Activated CD4-positive, alpha-beta T cell treated with anti-CD3 and anti-CD28 coated beads, Interleukin-2, amount 10 ng/mL, durations not matched to agents 24 days and 14 days (primary cell): ENCODE data around the gene GRB7. TPM values are rescaled to one million over a fixed set of nuclear protein-coding genes. Genes with fewer than 3 reads are reported as not detected.

ENCODE experiments used
- DNase-seq: peaks from one replicate; pipeline ENCODE4 v3.0.0; 2022
- H3K27ac Mint-ChIP-seq: one replicate; pipeline ENCODE4 v1.8.0; 2022; ENCODE audit warnings: mild to moderate bottlenecking, mixed read lengths
- H3K27me3 Mint-ChIP-seq: one replicate; pipeline ENCODE4 v1.8.0; 2022; ENCODE audit warnings: mixed read lengths
- H3K36me3 Mint-ChIP-seq: one replicate; pipeline ENCODE4 v1.8.0; 2022; ENCODE audit warnings: low read depth, mild to moderate bottlenecking, mixed read lengths
- H3K4me1 Mint-ChIP-seq: one replicate; pipeline ENCODE4 v1.8.0; 2021; ENCODE audit warnings: mixed read lengths
- H3K4me3 Mint-ChIP-seq: one replicate; pipeline ENCODE4 v1.8.0; 2022; ENCODE audit warnings: mild to moderate bottlenecking, moderate library complexity, mixed read lengths
- H3K9me3 Mint-ChIP-seq: one replicate; pipeline ENCODE4 v1.8.0; 2021; ENCODE audit warnings: mixed read lengths
- intact Hi-C: fragments of 100-400 bp; cut with micrococcal nuclease; formaldehyde crosslinking; loops from one replicate; pipeline ENCODE4 v1.15.1; 2023
- total RNA-seq: library from RNA; stranded (reverse); gene quantifications from 2 replicates; pipeline ENCODE4 v1.2.3, GENCODE V29; 2022

The GRB7 gene
- total RNA-seq, 1 donor from 2014 or later = 0.30 TPM

DNA sequence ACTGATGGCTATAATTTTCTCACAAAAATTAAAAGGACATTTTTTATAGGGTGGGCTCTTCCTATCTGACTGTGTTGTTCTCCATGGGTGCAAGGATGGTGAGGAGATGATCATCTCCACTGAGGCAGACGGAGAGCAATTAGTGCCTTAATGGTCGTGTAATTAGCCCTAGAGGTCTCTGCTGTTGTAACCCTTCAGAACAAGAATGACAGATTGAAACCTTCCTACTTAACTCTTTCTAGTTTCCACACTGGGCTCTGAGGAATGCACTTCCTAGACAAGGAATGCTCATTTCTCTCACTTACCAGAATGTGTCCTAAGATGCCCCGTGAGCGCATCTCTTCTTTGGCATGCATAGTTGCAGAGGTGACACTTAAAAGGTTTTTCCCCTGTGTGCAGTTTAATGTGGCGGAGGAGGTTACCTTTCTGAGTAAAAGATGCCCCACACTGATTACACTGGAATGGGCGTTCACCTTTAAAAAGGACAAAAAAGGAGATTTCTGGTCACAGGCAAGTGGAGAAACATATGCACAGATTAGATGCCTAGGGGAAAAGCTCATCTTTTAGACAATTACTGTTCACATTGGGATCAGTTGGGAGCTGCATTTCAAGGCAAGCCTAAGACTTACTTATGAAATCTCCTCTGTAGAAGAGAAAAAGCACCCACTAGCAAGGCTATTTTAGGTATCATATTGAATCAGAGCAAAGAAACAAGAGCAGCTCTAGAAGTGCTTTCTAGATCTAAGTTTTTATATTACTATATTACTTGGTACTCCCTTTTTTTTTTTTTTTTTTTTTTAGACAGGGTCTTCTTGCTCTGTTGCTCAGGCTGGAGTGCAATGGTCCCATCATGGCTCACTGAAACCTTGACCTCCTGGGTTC is 53.6 kb downstream of the GRB7 start:
- Mint-ChIP-seq H3K4me1 (peaks cover 40% of the 10 kb centered on the region), H3K27ac (peak overlapping the region; percentile 73), H3K27me3 (no peaks in the 10 kb centered on the region), H3K36me3 (peaks cover 34% of the 10 kb centered on the region), H3K9me3 (peaks cover 2% of the 10 kb centered on the region), H3K4me3 (peak overlapping the region; percentile 67)
- DNase-seq = peak; percentile 84
- intact Hi-C loops = loop anchor here (1.0 to 5.0 kb wide), 4 partner anchors 21 to 136 kb away; partner anchors contain the start of genes LRRC3C and ORMDL3

DNA sequence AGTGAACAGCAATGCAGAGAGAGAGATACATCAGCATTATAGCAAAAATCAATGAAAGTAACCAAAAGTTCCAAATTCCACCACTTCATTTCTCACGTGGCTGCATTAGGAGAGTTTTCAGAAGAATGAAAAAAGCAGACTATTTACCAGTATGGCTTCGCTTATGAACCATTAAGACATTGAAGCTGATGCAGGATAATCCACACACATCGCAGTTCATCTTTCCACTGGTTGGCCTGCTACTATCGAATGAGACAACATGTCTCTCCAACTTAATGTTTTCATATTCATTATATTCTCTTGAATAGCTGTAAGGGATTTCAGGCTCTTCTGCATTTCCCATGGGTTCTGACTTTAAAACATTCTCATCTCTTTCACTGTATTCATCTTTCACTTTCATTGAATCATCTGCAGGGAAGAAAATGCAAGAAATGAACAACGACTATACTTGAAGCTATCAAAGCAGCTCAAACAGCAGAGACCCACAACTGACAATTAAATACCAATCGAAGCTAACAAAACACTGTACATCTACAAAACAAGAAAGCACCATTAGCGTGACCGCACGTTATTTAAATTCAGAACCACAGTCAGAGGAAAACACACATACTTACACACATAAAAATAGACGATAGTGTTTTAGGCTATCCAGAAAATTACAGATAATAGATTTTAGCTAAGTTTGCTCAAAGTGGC is 54.9 kb downstream of the GRB7 start:
- intact Hi-C loops = loop anchor here (1.0 to 5.0 kb wide), 3 partner anchors 8 to 135 kb away; partner anchors contain the start of genes LRRC3C and ORMDL3
- Mint-ChIP-seq H3K27ac (peak overlapping the region; percentile 79), H3K4me3 (peak overlapping the region; percentile 76), H3K4me1 (peaks cover 43% of the 10 kb centered on the region), H3K27me3 (no peaks in the 10 kb centered on the region), H3K36me3 (peaks cover 26% of the 10 kb centered on the region), H3K9me3 (peaks cover 3% of the 10 kb centered on the region)
- DNase-seq = peak; percentile 57

DNA sequence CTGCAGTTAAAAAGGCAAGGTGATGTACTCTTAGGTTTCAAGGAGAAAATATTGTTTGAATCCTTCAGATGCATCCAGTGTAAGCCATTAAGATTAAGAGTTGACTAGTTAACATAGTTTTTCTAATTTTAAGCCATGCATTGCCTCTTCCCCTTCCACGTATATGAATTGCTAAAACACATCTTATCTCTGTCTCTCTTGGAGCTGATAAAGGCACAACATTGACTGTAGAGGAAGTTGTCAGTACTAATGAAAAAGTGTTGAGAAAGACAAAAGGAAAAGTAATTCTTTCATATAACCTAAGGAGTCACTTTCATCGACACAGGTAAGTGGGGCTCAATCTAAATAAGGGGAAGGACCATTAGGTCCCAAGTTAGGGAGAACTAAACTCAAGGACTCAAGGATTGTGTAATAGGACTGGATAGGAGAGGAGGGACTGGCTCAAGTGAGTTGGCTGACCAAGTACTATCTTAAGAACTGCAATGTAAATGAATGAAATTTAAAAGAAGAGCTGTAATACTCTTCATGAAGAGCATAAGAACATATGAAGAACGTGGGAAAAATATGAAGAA is 55.6 kb downstream of the GRB7 start:
- peak overlapping the region; percentile 43 for H3K27ac Mint-ChIP-seq
- H3K27me3 Mint-ChIP-seq = no peaks in the 10 kb centered on the region
- intact Hi-C loops = loop anchor here (5.0 kb wide), 2 partner anchors 36 to 134 kb away; partner anchors contain the start of genes LRRC3C and ORMDL3
- H3K9me3 Mint-ChIP-seq = peaks cover 3% of the 10 kb centered on the region
- peaks cover 47% of the 10 kb centered on the region for H3K4me1 Mint-ChIP-seq
- DNase-seq = peak; percentile 55
- H3K36me3 Mint-ChIP-seq = peaks cover 21% of the 10 kb centered on the region
- H3K4me3 Mint-ChIP-seq = peak overlapping the region; percentile 76

DNA sequence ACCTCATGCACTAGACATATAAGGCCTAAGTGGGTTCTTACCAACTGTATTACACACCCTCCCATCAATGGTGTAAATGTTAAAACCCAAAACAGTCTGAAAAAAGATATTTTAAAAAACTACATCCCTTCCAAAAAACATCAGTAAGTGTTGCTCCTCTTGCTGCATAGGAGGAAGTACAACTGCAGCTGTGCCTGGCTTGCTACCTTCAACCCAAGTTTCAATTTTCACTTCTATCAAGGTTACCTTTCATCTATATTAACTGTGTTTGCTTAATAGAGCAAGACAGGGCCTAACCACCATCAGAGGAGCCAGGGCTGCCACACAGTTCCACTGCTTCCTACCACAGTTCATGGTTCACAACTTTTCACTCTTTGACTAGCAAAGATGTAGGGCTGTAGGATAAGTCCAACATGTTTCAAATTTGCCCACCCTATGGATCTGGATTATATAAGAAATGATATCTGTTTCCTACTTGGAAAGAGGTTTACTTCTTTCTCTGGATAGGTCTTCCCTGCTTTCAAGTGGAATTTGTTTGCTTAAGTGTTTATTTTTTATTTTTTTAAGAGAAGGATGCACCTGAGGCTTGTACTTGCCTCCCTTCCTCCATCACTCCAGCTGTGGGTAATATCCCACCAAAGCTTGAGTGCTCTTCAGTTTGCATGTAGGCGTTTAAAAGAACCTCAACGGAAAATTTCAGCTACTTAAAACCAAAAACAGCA is 56.7 kb downstream of the GRB7 start:
- Mint-ChIP-seq H3K27ac (peak overlapping the region; percentile 81), H3K9me3 (peaks cover 3% of the 10 kb centered on the region), H3K36me3 (peaks cover 18% of the 10 kb centered on the region), H3K27me3 (no peaks in the 10 kb centered on the region), H3K4me1 (peaks cover 55% of the 10 kb centered on the region), H3K4me3 (peak overlapping the region; percentile 76)
- intact Hi-C loops = loop anchor here (5.0 kb wide), 2 partner anchors 37 to 133 kb away; partner anchors contain the start of genes LRRC3C and ORMDL3
- peak; percentile 75 for DNase-seq

Other genes starting within 250 kb of the GRB7 start
- not detected in 2 replicates for gene NEUROD2, start 130.0 kb upstream of the GRB7 start, total RNA-seq
- gene PPP1R1B, start 111.0 kb upstream of the GRB7 start, total RNA-seq = not detected in 2 replicates
- gene STARD3, start 100.8 kb upstream of the GRB7 start, total RNA-seq = 53.6 and 60.3 TPM in 2 replicates
- gene TCAP, start 72.6 kb upstream of the GRB7 start, total RNA-seq = 0.83 and 1.0 TPM in 2 replicates
- not detected in 2 replicates for gene PNMT, start 69.5 kb upstream of the GRB7 start, total RNA-seq
- gene PGAP3, start 49.9 kb upstream of the GRB7 start, total RNA-seq = 12.5 and 13.5 TPM in 2 replicates
- gene ERBB2, start 37.9 kb upstream of the GRB7 start, total RNA-seq = 3.1 and 4.3 TPM in 2 replicates
- gene MIEN1, start 7.4 kb upstream of the GRB7 start, total RNA-seq = 29.8 and 33.4 TPM in 2 replicates
- gene IKZF3, start 126.4 kb downstream of the GRB7 start, total RNA-seq = 14.7 and 15.9 TPM in 2 replicates
- not detected in 2 replicates for gene ZPBP2, start 130.3 kb downstream of the GRB7 start, total RNA-seq
- 22.1 and 22.7 TPM in 2 replicates for gene GSDMB, start 180.7 kb downstream of the GRB7 start, total RNA-seq
- 65.7 and 65.8 TPM in 2 replicates for gene ORMDL3, start 189.7 kb downstream of the GRB7 start, total RNA-seq
- not detected in 2 replicates for gene LRRC3C, start 189.8 kb downstream of the GRB7 start, total RNA-seq
- gene GSDMA, start 225.1 kb downstream of the GRB7 start, total RNA-seq = 0.69 and 0.84 TPM in 2 replicates
- gene PSMD3, start 242.9 kb downstream of the GRB7 start, total RNA-seq = 199 and 204 TPM in 2 replicates